Panc1 (cell line): Measurements from ENCODE around the gene LIME1. TPM values are rescaled to one million over a fixed set of nuclear protein-coding genes. Genes with fewer than 3 reads are reported as not detected.

Experiments
- ATAC-seq: fragments of 200-7000 bp; cut with Tn5 transposase; 2 replicates; pipeline ENCODE4 v1.9.1; 2020; ENCODE audit warnings: mild to moderate bottlenecking, moderate library complexity
- BruUV-seq: library from RNA; stranded (reverse); fragments of 400-500 nt; replicated peaks from 2 replicates; lab custom pipeline; 2021; lab: Mats Ljungman, UMichigan
- CTCF ChIA-PET: fragments of 300-600 bp; sonication (Branson Sonifier 250); formaldehyde crosslinking; loops from one replicate; lab custom pipeline; 2022; ENCODE audit warnings: antibody characterized with exemption; lab: Charles Lee
- POLR2A ChIA-PET: fragments of 300-600 bp; sonication (Branson Sonifier 250); formaldehyde crosslinking; loops from one replicate; lab custom pipeline; 2022; ENCODE audit warnings: antibody characterized with exemption; lab: Charles Lee
- DNase-seq: peaks from one replicate; pipeline ENCODE4 v3.0.0-alpha.2; 2010; ENCODE audit warnings: low read depth, low spot score
- H3K27ac ChIP-seq: 2 replicates; pipeline ENCODE4 v1.5.1; 2011; ENCODE audit warnings: mild to moderate bottlenecking, low read length, inconsistent platforms
- H3K27me3 ChIP-seq: fragments of 200-500 bp; sonication (Bioruptor generic); 2 replicates; pipeline ENCODE4 v1.6.0; 2014; ENCODE audit warnings: low read length, inconsistent platforms; ENCODE audit not compliant: control insufficient read depth, insufficient read depth
- H3K36me3 ChIP-seq: fragments of 200-500 bp; sonication (Bioruptor generic); 2 replicates; pipeline ENCODE4 v1.5.1; 2014; ENCODE audit warnings: inconsistent platforms, mild to moderate bottlenecking, low read length, moderate library complexity; ENCODE audit not compliant: control insufficient read depth, insufficient read depth
- H3K4me1 ChIP-seq: 2 replicates; pipeline ENCODE4 v1.5.1; 2011; ENCODE audit warnings: inconsistent platforms, mild to moderate bottlenecking, low read length, moderate library complexity; ENCODE audit not compliant: control insufficient read depth, insufficient read depth
- H3K4me3 ChIP-seq, 2 experiments: 2 replicates each; pipeline ENCODE4 v1.5.1; 2011 to 2012; ENCODE audit warnings: low read depth in 2 of 2, low read length in 2 of 2, mild to moderate bottlenecking in 2 of 2, inconsistent platforms in 1 of 2, moderate library complexity in 1 of 2
- H3K9me3 ChIP-seq: fragments of 200-500 bp; sonication (Bioruptor generic); 2 replicates; pipeline ENCODE4 v1.5.1; 2014; ENCODE audit warnings: low read depth, mild to moderate bottlenecking, inconsistent platforms, low read length, moderate library complexity; ENCODE audit not compliant: control insufficient read depth, insufficient read depth
- POLR2AphosphoS5 ChIP-seq: IDR thresholded peaks from 2 replicates; pipeline ENCODE4 v1.6.1; 2012; ENCODE audit warnings: mild to moderate bottlenecking, low read depth, low read length, moderate library complexity
- SIN3A ChIP-seq: IDR thresholded peaks from 2 replicates; pipeline ENCODE4 v1.6.1; 2012; ENCODE audit warnings: low read depth, mild to moderate bottlenecking, low read length, moderate library complexity, borderline replicate concordance; ENCODE audit not compliant: insufficient read depth
- TCF7L2 ChIP-seq: IDR thresholded peaks from 2 replicates; pipeline ENCODE4 v1.6.1; 2011; ENCODE audit warnings: mild to moderate bottlenecking, low read depth, low read length, inconsistent platforms
- in situ Hi-C: cut with HindIII; loops from 2 replicates; pipeline ENCODE4 v1.10.0; 2016; ENCODE audit warnings: low sequenced_read_pairs, low pct_unique_long_range_greater_than_20kb
- intact Hi-C: fragments of 100-400 bp; cut with micrococcal nuclease; formaldehyde crosslinking; loops from one replicate; pipeline ENCODE4 v1.10.0; 2022; ENCODE audit not compliant: unreplicated experiment
- total RNA-seq: library from RNA; stranded (reverse); gene quantifications from one replicate; pipeline ENCODE4 v1.2.1, GENCODE V29; 2021; ENCODE audit not compliant: unreplicated experiment
- TF ChIP-seq, protein P1 (sequence below): fragments of 450-650 bp; IDR thresholded peaks from 2 replicates; pipeline ENCODE4 v1.5.1; 2017; ENCODE audit warnings: mild to moderate bottlenecking
- TF ChIP-seq, protein P2 (sequence below), 2 experiments: IDR thresholded peaks; 2 replicates each; pipeline ENCODE4 v1.6.1; 2011 to 2012; ENCODE audit warnings: low read depth in 2 of 2, control low read depth in 1 of 2, low read length in 1 of 2, mild to moderate bottlenecking in 1 of 2, moderate library complexity in 1 of 2; ENCODE audit not compliant: insufficient read depth in 1 of 2

Gene LIME1
- total RNA-seq, 1 experiment from 2014 or later = 15.2 TPM

GRCh38 chr20:63737945-63738686, 1.7 kb downstream of the LIME1 start:
- ATAC-seq (peak; percentile 10; the same call in 1 of the 2 replicates), DNase-seq (no peak)
- H3K4me1 ChIP-seq = peaks cover 42% of the 10 kb centered on the region
- in situ Hi-C loops (no loop called here), intact Hi-C loops (no loop called here)
- H3K9me3 ChIP-seq = no peaks in the 10 kb centered on the region
- no peaks in the 10 kb centered on the region for H3K36me3 ChIP-seq
- POLR2A ChIA-PET = interaction anchor here (0.7 kb wide), 1 partner anchor 50 kb away, joined by 3 read pairs; no protein-coding TSS in a partner anchor
- no peak; the same call in 1 of the 2 replicates for TF ChIP-seq POLR2AphosphoS5
- TF ChIP-seq TCF7L2 = no peak
- no peak for TF ChIP-seq SIN3A
- TF ChIP-seq, protein P1, sequence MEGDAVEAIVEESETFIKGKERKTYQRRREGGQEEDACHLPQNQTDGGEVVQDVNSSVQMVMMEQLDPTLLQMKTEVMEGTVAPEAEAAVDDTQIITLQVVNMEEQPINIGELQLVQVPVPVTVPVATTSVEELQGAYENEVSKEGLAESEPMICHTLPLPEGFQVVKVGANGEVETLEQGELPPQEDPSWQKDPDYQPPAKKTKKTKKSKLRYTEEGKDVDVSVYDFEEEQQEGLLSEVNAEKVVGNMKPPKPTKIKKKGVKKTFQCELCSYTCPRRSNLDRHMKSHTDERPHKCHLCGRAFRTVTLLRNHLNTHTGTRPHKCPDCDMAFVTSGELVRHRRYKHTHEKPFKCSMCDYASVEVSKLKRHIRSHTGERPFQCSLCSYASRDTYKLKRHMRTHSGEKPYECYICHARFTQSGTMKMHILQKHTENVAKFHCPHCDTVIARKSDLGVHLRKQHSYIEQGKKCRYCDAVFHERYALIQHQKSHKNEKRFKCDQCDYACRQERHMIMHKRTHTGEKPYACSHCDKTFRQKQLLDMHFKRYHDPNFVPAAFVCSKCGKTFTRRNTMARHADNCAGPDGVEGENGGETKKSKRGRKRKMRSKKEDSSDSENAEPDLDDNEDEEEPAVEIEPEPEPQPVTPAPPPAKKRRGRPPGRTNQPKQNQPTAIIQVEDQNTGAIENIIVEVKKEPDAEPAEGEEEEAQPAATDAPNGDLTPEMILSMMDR = no peak
- TF ChIP-seq, protein P2, sequence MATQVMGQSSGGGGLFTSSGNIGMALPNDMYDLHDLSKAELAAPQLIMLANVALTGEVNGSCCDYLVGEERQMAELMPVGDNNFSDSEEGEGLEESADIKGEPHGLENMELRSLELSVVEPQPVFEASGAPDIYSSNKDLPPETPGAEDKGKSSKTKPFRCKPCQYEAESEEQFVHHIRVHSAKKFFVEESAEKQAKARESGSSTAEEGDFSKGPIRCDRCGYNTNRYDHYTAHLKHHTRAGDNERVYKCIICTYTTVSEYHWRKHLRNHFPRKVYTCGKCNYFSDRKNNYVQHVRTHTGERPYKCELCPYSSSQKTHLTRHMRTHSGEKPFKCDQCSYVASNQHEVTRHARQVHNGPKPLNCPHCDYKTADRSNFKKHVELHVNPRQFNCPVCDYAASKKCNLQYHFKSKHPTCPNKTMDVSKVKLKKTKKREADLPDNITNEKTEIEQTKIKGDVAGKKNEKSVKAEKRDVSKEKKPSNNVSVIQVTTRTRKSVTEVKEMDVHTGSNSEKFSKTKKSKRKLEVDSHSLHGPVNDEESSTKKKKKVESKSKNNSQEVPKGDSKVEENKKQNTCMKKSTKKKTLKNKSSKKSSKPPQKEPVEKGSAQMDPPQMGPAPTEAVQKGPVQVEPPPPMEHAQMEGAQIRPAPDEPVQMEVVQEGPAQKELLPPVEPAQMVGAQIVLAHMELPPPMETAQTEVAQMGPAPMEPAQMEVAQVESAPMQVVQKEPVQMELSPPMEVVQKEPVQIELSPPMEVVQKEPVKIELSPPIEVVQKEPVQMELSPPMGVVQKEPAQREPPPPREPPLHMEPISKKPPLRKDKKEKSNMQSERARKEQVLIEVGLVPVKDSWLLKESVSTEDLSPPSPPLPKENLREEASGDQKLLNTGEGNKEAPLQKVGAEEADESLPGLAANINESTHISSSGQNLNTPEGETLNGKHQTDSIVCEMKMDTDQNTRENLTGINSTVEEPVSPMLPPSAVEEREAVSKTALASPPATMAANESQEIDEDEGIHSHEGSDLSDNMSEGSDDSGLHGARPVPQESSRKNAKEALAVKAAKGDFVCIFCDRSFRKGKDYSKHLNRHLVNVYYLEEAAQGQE (IDR thresholded peaks at IDR 0.05; ENCODE audit: insufficient read depth in 1 of 2, low read depth in 2 of 2, low read length in 1 of 2) = no peak
- no TSS peak for BruUV-seq
- no peaks in the 10 kb centered on the region for H3K27me3 ChIP-seq
- no peak overlapping the region for H3K27ac ChIP-seq
- H3K4me3 ChIP-seq = no peak overlapping the region
- CTCF ChIA-PET = no interaction called here

DNA sequence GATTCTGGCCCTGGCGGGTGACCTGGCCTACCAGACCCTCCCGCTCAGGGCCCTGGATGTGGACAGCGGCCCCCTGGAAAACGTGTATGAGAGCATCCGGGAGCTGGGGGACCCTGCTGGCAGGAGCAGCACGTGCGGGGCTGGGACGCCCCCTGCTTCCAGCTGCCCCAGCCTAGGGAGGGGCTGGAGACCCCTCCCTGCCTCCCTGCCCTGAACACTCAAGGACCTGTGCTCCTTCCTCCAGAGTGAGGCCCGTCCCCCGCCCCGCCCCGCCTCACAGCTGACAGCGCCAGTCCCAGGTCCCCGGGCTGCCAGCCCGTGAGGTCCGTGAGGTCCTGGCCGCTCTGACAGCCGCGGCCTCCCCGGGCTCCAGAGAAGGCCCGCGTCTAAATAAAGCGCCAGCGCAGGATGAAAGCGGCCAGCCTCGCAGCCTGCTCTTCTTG, 2.2 kb downstream of the LIME1 start:
- no peaks in the 10 kb centered on the region for H3K27me3 ChIP-seq
- ATAC-seq (peak; percentile 53), DNase-seq (no peak)
- POLR2A ChIA-PET = no interaction called here
- BruUV-seq = no TSS peak
- no peaks in the 10 kb centered on the region; the same call in 1 of the 2 replicates for H3K36me3 ChIP-seq
- in situ Hi-C loops (no loop called here), intact Hi-C loops (no loop called here)
- H3K4me3 ChIP-seq = peak overlapping the region; percentile 33 to 48
- peaks cover 45% of the 10 kb centered on the region for H3K4me1 ChIP-seq
- CTCF ChIA-PET = interaction anchor here (0.6 kb wide), 1 partner anchor 1199 kb away, joined by 4 read pairs; no protein-coding TSS in a partner anchor
- H3K27ac ChIP-seq = peak overlapping the region; percentile 70; the same call in 1 of the 2 replicates
- peak; percentile 65; the same call in 1 of the 2 replicates for TF ChIP-seq SIN3A
- no peak for TF ChIP-seq POLR2AphosphoS5
- H3K9me3 ChIP-seq = no peaks in the 10 kb centered on the region
